GM11168 (cell line): ENCODE data around the gene SLC39A5.
"Not testable (repeated sequence)": the region's sequence is repeated elsewhere in the genome, so short reads cannot be mapped to it uniquely, and the experiment has no call there.

Source experiments
- in situ Hi-C: fragments of 300-500 bp; cut with MboI; formaldehyde crosslinking; loops from one replicate; pipeline ENCODE4 v1.12.0; 2022; ENCODE audit warnings: low sequenced_read_pairs; ENCODE audit not compliant: unreplicated experiment

The SLC39A5 gene

GRCh38 chr12:56229916-56230431 lies at the start of gene SLC39A5:
Gene SLC39A5 (plus strand): TSS chr12:56230051. CDS start chr12:56231275, 1,224 bp downstream.
- in situ Hi-C loops = no loop called here

DNA sequence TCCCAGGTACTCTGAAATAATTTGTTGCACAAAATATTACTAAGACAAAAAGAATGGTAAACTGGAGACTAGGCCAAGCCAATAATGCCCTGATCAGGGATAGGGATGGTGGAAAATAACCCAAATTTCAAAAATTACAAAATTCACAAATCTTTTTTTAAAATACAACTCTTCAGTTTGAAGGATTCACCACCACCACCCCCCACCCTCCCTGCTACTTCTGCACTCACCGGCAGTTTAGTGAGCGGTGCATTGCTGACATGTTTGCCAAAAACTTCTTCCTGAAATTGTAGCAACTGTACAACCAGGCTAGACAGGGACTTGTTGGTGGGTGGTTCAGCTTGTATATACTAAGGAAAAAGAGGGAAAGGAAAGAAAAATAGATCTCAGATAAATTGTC lies 42.9 kb upstream of the SLC39A5 start:
- in situ Hi-C loops = loop anchor here (5.0 kb wide), 1 partner anchor 65 kb away; no protein-coding TSS in a partner anchor

- in situ Hi-C loops = loop anchor here (5.0 kb wide), 1 partner anchor 66 kb away; no protein-coding TSS in a partner anchor
Observed at GRCh38 chr12:56188131-56188777, 41.6 kb upstream of the SLC39A5 start.

DNA sequence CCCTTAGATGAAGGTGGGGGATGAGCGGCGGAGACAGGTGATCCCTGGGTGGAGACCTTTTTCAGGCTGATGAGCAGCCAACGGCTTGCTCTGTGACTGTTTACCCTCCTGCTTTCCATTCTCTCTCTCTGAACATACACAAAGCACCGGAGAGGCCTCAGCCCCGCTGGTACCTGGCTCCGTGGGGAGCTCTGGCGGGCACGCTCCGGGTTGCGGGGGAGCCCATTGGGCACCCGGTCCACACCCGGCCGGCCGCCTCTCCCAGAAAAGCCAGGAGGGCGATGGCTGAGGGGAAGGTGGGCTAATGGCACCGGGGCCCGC lies 41.1 kb upstream of the SLC39A5 start:
- in situ Hi-C loops = loop anchor here (5.0 kb wide), 1 partner anchor 66 kb away; no protein-coding TSS in a partner anchor

DNA sequence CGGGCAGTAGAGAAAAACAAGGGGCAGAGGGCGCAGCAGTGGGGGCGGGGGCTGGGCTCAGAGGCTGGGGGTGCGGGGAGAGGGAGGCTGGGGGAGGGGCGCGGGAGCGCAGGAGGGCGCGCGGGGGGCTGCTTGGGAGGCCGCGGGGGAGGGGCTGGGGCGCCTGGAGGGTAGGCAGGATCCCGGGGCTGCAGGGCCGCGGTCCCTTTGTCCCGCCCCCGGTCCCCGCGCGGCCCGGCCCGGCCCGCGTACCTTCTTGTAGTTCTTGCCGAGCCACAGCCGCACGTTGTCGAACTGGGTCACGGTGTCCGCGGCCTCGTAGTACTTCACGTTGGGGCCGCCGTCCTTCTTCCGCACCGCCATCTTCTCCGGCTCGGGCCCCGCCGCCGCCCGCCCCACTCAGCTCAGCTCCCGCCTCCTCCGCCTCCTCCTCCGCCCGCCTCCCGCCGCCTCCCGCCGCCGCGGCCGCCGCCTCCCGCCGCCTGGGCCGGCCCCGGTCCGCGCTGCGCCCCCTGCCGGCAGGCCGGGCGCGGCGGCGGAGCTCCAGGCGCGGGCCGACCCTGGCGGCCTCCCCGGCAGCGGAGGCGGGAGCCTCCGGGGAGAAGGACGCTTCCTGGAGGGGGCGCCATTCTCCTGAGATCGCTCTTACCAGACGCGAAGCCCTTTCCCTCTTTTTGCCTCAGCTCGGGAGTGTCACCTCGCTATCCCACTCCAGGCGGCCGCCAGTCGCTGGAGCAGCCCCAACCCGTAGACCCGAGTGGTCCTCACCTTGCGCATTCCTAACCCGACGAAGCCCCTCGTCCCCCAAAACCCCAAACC lies 40.5 kb upstream of the SLC39A5 start, which contains the start of gene SMARCC2:
SMARCC2 (minus strand) TSS at position 385 of the 819 bp plus-strand sequence; CDS start at position 363, 22 bp downstream.
- in situ Hi-C loops = loop anchor here (5.0 kb wide), 1 partner anchor 67 kb away; no protein-coding TSS in a partner anchor

DNA sequence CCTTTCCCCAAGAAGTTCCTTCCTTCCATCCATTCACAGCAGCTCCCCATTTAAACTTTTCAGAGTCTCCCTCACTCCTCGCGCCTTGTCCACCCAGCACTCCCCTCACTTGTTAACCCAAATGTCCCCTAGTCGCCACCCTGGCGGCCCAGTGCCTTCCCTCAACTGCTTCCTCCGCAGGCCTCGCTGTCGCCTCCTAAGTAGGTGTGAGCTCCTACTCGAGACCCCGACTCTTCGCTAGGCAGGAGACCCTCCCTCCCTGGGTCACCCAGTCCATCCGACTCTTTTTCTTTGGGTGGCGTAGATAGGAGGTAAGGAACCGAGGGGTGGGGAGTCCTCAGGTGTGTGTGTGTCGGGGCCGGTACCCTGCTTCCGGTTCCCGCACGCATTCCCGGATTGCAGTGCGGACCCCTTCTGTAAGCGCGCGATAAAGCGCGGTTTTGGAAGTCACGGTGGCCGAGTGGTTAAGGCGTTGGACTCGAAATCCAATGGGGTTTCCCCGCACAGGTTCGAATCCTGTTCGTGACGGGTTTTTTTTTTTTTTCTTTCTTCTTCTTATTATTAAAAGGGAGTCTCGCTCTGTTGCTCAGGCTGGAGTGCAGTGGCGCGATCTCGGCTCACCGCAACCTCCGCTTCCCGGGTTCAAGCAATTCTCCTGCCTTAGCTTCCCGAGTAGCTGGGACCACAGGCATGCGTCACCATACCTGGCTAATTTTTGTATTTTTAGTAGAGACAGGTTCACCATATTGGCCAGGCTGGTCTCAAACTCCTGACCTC lies 39.7 kb upstream of the SLC39A5 start:
- in situ Hi-C loops = loop anchor here (5.0 kb wide), 1 partner anchor 68 kb away; no protein-coding TSS in a partner anchor

GRCh38 chr12:56190695-56191155 lies 39.1 kb upstream of the SLC39A5 start:
- in situ Hi-C loops = no loop called here

GRCh38 chr12:56192582-56192981 lies 37.3 kb upstream of the SLC39A5 start:
- in situ Hi-C loops = no loop called here

- in situ Hi-C loops = no loop called here
Observed at GRCh38 chr12:56193025-56193578, 36.7 kb upstream of the SLC39A5 start.

GRCh38 chr12:56196818-56197550 lies 32.9 kb upstream of the SLC39A5 start:
- in situ Hi-C loops = not testable (repeated sequence)

GRCh38 chr12:56197921-56198635 lies 31.8 kb upstream of the SLC39A5 start:
- in situ Hi-C loops = no loop called here

DNA sequence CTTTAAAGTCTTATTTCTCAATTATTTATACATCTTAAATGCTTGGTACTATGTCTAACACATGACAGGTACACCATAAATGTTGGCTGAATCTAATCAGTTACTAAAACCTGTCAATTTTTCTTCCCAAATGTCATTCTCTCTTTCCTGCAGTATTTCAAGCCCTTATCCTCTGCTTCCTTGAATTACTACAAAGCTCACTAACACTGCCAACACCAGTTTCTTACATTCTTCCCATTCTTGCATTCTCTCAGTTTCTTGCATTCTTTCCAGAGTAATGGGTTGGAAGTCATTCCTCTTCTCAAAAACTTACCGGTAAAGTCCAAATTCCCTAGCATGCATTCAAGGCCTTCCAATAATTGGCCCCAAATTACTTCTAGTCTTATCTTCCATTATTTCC lies 31.0 kb upstream of the SLC39A5 start:
- in situ Hi-C loops = no loop called here

- in situ Hi-C loops = no loop called here
Observed at GRCh38 chr12:56202366-56202765, 27.5 kb upstream of the SLC39A5 start.

- in situ Hi-C loops = no loop called here
Observed at GRCh38 chr12:56202838-56203237, 27.0 kb upstream of the SLC39A5 start.

- in situ Hi-C loops = no loop called here
Observed at GRCh38 chr12:56204275-56204674, 25.6 kb upstream of the SLC39A5 start.

GRCh38 chr12:56205445-56205844 lies 24.4 kb upstream of the SLC39A5 start:
- in situ Hi-C loops = no loop called here

GRCh38 chr12:56206452-56207166 lies 23.2 kb upstream of the SLC39A5 start:
- in situ Hi-C loops = no loop called here

DNA sequence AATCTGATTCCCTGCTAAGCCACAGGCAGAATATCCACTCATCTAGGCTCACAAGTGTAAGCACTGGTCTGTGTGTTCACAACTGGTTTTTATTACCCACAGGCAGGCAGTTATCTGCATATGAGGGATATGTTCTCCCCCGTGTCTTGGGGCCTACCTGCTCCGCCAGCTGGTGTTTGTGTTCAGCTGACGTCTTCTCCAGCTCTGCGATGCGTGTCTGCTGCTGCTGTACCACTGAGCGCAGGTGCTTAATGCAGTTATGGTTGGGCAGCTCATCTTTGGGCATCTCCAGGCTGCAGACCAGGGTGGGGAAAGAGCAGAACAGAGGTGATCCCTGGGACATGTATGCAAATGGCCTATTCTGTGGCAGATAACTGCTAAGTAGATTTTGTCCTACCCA lies 21.8 kb upstream of the SLC39A5 start:
- in situ Hi-C loops = no loop called here
